Measurements from ENCODE around the gene TMEM72.

- TF ChIP-seq POLR2A (IDR thresholded peaks at IDR 0.05; ENCODE audit: low read depth, low read length): no peak
- TF ChIP-seq POLR2AphosphoS5 (IDR thresholded peaks at IDR 0.05; ENCODE audit: low read depth, low read length): no peak; the same call in 1 of the 2 replicates
Observed at GRCh38 chr10:44980309-44981171, 69.4 kb downstream of the TMEM72 start.

Measured in GM12892 (cell line).